Measurements from ENCODE around the gene CPLX1.

The CPLX1 gene

GRCh38 chr4:787561-787981, 38.4 kb downstream of the CPLX1 start:
- DNase-seq (ENCODE audit: low spot score), result no peak
- in situ Hi-C loops (cut with MboI; ENCODE audit: low sequenced_read_pairs, unreplicated experiment), result no loop called here
- TF ChIP-seq, protein P1, sequence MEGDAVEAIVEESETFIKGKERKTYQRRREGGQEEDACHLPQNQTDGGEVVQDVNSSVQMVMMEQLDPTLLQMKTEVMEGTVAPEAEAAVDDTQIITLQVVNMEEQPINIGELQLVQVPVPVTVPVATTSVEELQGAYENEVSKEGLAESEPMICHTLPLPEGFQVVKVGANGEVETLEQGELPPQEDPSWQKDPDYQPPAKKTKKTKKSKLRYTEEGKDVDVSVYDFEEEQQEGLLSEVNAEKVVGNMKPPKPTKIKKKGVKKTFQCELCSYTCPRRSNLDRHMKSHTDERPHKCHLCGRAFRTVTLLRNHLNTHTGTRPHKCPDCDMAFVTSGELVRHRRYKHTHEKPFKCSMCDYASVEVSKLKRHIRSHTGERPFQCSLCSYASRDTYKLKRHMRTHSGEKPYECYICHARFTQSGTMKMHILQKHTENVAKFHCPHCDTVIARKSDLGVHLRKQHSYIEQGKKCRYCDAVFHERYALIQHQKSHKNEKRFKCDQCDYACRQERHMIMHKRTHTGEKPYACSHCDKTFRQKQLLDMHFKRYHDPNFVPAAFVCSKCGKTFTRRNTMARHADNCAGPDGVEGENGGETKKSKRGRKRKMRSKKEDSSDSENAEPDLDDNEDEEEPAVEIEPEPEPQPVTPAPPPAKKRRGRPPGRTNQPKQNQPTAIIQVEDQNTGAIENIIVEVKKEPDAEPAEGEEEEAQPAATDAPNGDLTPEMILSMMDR (IDR thresholded peaks at IDR 0.05; ENCODE audit: borderline replicate concordance, control extremely low read depth, extremely low read depth, insufficient read depth, missing control alignments), result no peak

DNA sequence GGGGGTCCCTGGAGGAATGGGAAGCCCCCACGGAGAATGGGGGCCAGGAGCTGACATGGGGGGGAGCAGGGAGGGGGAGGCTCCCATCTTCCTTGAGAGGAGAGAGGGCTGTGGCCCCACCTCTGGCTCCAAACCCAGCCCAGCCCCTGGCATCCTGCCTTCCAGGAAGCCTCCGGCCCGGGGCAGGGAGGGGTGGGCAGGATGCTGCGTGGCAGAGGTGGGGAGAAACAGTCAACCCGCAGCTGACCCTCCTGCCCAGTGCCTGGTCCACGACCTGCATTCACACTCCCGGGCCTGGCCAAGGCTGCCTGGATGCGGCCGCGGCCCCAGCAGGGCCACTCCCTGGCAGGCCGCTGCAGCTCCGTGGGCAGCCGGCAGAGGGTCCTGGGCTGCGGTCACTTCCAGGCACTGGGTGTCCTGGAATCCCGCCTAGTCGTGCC, 39.0 kb downstream of the CPLX1 start:
- TF ChIP-seq, protein P1 (IDR thresholded peaks at IDR 0.05; ENCODE audit: borderline replicate concordance, control extremely low read depth, extremely low read depth, insufficient read depth, missing control alignments), result no peak
- DNase-seq (ENCODE audit: low spot score), result no peak
- in situ Hi-C loops (cut with MboI; ENCODE audit: low sequenced_read_pairs, unreplicated experiment), result no loop called here

- in situ Hi-C loops (cut with MboI; ENCODE audit: low sequenced_read_pairs, unreplicated experiment), result no loop called here
- DNase-seq (ENCODE audit: low spot score), result no peak
These were observed 39.7 kb downstream of the CPLX1 start for GRCh38 chr4:786074-786741.

GRCh38 chr4:785332-786073, 40.4 kb downstream of the CPLX1 start:
- in situ Hi-C loops (cut with MboI; ENCODE audit: low sequenced_read_pairs, unreplicated experiment), result no loop called here
- no peak for DNase-seq (ENCODE audit: low spot score)
- TF ChIP-seq, protein P1 (IDR thresholded peaks at IDR 0.05; ENCODE audit: borderline replicate concordance, control extremely low read depth, extremely low read depth, insufficient read depth, missing control alignments), result no peak

More at GRCh38 chr4:786074-786741, 39.7 kb downstream of the CPLX1 start:
- TF ChIP-seq, protein P1 (IDR thresholded peaks at IDR 0.05; ENCODE audit: borderline replicate concordance, control extremely low read depth, extremely low read depth, insufficient read depth, missing control alignments), result no peak

DNA sequence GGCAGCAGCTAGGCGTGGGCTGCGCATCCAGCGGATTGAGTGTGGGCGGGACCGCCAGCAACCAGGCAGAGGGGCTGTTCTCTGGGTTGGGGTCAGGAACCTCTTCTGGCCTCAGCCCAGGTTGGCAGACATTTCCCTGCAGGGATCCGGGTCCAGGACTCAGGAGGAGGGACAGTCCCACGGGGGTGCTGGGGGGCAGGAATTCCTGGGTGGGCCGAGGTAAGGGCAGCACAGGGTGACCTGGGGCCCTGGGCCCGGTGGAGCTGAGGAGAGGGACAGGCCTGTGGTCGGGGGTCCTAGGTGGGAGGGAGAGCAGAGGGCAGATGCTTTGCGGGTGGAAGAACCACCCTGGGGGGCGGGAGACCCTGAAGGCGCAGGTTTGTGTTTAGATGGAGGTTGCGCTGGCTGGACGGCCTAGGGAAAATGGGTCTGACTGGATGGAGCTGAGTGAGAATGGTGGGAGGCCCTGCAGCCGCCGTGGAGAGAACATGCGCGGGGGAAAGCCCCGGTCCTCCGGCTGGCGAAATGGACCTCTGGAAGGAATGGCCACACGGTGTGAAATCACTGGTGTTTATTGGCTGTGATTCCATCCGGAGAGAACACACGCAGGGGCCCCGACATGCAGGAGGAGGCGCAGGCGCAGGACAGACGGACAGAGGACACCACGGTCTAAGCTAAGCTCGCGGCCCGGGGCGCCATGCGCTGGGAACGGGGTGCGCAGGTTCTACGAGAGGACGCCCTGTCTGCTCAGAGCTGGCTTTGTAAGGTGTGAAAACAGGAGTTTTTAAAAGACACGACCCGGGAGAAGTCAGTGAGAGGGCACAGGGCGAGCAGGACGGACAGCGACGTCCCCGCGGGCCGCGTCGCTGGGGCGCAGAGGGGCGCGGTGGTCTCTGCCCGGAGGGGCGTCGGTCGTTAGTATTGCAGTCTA, 41.3 kb downstream of the CPLX1 start:
- no peak for DNase-seq (ENCODE audit: low spot score)
- TF ChIP-seq, protein P1 (IDR thresholded peaks at IDR 0.05; ENCODE audit: borderline replicate concordance, control extremely low read depth, extremely low read depth, insufficient read depth, missing control alignments), result no peak
- in situ Hi-C loops (cut with MboI; ENCODE audit: low sequenced_read_pairs, unreplicated experiment), result no loop called here

Measured in GM13976 (cell line).